ENCODE measurements around the gene KBTBD3.

- TF ChIP-seq POLR2AphosphoS5 (IDR thresholded peaks at IDR 0.05; ENCODE audit: low read depth) (no peak), EZH2phosphoT487 (IDR thresholded peaks at IDR 0.05; ENCODE audit: unreplicated experiment) (no peak), CTCF (conservative IDR thresholded peaks at IDR 0.05; ENCODE audit: low read depth in 2 of 2) (no peak), CREB1 (CRISPR knock-in tag; IDR thresholded peaks at IDR 0.05; ENCODE audit: low read depth) (no peak), EZH2 (IDR thresholded peaks at IDR 0.05; ENCODE audit: low read depth, unreplicated experiment) (no peak), ETS1 (IDR thresholded peaks at IDR 0.05) (no peak), REST (IDR thresholded peaks at IDR 0.05; ENCODE audit: unreplicated experiment) (no peak), JUNB (IDR thresholded peaks at IDR 0.05; ENCODE audit: unreplicated experiment) (no peak)
These were observed 15.8 kb downstream of the KBTBD3 start for GRCh38 chr11:106061249-106061784.
